CD4-positive, alpha-beta T cell treated with Interleukin-21 for 1 hour (primary cell): ENCODE results near the gene EIPR1.
"Not testable (repeated sequence)": the region's sequence is repeated elsewhere in the genome, so short reads cannot be mapped to it uniquely, and the experiment has no call there.

ENCODE experiments used
- DNase-seq: peaks from one replicate; pipeline ENCODE4 v3.0.0-alpha.2; 2020

Gene EIPR1

GRCh38 chr2:3301001-3301400 lies 76.6 kb downstream of the EIPR1 start:
- DNase-seq: no peak

GRCh38 chr2:3300224-3300995 lies 77.2 kb downstream of the EIPR1 start:
- DNase-seq: no peak

GRCh38 chr2:3299703-3300102 lies 77.9 kb downstream of the EIPR1 start:
- no peak for DNase-seq

DNA sequence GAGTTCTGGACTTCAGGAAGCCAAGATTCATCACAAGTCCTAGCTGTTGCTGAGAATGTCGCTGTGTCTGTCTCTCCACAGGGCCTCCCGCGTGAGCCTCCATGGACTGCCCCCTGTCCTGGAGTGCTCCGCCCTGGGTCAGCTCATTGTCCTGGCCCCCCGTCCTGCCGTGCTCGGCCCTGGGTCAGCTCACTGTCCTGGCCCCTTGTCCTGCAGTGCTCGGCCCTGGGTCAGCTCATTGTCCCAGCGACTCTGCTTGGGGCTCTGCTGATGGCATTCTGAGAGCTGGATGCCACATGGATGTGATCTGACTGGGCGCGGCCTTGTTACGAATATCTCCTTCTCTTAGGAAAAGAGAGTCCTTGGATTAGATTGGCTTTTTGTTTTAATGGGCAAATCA lies 78.5 kb downstream of the EIPR1 start:
- DNase-seq: no peak

GRCh38 chr2:3298191-3298590 lies 79.4 kb downstream of the EIPR1 start:
- no peak for DNase-seq

DNA sequence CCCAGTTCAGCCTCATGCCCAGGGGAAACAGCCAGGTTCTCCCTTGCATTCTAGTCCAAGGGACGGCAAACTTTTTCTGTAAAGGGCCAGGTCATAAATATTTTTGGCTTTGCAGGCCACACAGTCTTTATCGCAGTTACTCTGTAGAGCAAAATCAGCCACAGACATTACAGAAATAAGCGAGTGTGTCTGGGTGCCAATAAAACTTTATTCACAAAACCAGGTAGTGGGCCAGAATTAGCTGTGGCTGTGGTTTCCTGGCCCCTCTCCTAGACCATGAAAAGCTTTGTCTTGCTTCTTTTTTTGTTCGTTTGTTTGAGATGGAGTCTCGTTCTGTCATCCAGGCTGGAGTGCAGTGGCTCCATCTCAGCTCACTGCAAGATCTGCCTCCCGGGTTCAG lies 80.1 kb downstream of the EIPR1 start:
- DNase-seq: no peak

DNA sequence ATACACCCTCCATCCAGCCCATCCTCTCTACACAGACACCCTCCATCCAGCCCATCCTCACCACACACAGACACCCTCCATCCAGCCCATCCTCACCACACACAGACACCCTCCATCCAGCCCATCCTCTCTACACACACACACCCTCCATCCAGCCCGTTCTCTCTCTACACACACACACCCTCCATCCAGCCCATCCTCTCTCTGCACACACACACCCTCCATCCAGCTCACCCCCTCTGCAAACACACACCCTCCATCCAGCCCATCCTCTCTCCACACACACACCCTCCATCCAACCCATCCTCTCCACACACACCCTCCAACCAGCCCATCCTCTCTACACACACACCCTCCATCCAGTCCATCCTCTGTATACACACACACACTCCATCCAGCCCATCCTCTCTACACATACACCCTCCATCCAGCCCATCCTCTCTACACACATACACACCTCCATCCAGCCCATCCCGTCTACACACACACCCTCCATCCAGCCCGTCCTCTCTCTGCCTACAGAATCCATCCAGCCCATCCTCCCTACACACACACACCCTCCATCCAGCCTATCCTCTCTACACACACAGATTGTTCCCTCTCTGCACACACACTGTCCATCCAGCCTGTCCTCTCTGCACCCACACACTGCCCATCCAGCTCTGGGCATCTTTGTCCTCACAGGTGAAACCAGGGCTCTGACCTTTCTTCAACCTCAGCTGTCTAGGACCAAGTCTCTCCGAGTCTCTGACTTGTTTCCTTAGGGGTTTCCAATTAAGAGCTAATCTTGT lies 81.2 kb downstream of the EIPR1 start:
- DNase-seq: no peak

DNA sequence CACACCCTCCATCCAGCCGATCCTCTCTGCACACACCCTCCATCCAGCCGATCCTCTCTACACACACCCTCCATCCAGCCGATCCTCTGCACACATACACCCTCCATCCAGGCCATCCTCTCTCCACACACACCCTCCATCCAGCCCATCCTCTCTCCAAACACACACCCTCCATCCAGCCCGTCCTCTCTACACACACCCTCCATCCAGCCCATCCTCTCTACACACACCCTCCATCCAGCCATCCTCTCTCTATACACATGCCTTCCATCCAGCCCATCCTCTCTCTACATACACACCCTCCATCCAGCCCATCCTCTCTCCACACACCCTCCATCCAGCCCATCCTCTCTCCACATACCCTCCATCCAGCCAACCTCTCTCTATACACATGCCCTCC lies 83.1 kb downstream of the EIPR1 start:
- DNase-seq: no peak

DNA sequence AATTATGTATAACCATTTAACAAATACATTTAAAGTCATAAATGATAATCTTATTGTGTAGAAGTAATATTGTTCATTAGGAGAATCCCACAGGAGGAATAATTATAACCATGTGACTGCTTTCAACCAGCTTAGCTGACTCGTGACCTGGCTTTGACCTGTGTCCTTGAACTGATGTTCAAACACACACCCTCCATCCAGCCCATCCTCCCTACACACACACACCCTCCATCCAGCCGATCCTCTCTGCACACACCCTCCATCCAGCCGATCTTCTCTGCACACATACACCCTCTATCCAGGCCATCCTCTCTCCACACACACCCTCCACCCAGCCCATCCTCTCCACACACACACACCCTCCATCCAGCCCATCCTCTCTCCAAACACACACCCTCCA lies 83.5 kb downstream of the EIPR1 start:
- no peak for DNase-seq

DNA sequence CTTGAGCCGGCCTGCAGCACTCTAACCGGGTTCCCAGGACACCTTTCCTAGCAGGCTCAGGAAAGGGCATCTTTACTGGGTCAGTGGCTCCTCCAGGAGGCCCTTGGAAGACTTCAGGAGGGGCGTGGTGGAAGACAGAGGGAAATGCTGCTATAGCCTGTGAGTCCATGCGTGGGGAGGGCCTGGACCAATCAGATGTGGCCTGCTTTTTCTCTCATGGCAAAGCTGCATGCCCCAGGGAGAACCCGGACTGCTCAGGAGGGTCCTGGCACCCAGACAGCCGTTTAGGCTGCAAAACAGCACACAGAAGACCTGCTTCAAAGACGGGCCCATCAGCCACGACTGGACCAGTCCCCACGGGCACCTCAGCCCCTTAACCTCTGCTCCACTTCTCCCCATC lies 84.4 kb downstream of the EIPR1 start:
- no peak for DNase-seq

- DNase-seq: no peak
Observed at GRCh38 chr2:3292416-3292815, 85.2 kb downstream of the EIPR1 start.

- DNase-seq: no peak
Observed at GRCh38 chr2:3291750-3292149, 85.9 kb downstream of the EIPR1 start.

DNA sequence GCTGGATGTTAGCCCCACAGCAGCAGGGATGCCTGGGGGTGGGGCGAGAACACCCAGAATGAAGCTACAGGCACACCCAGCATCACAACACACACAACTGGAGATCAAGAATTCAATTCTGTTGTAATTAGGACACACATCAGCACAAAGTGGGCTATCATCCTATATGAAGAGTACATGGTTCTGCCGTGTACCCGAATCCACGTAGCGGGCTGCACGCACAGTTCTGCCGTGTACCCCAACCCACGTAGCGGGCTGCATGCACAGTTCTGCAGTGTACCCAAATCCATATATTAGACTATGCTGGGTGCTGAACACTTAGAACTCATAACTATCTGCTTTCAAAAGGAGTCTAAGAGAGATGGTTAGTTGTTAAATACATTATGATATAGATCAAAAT lies 86.5 kb downstream of the EIPR1 start:
- DNase-seq: no peak

DNA sequence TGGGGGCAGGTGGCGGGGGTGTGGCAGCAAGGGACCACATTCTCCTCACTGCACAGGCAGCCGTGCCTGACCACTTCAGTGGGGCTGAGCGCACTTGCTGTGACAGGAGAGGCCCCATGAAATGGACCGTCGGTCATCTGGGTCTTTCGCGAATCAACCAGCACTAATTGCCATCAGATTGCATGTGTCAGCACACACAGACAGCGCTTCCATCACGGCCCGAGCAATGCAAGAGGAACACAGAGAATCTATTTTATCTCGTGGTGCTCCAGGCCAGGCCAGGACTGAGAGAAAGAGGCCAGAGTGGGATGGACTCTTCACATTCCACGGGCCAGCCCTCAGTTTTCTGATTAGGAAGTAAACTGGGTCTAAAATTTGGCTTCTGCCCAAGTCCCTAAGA lies 87.0 kb downstream of the EIPR1 start:
- no peak for DNase-seq

DNA sequence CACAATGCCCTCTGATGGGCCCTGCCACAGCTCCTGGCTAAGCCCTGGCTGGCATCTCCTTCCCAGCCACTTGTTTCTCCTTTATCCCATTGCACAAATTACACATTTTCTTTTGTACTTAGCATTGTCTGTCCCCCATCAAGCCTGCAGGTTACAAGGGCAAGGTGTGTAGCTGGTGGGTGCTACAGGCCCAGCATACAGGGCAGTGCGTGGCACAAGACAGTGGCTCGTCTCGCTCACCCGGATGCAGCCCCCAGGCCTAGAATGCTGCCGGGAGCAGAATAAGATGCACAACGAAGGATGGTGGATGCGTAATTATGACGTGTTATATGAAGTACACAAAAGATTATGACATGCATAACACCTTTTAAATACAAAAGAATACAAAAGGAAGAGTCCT lies 87.6 kb downstream of the EIPR1 start:
- DNase-seq: no peak

GRCh38 chr2:3289526-3289925 lies 88.1 kb downstream of the EIPR1 start:
- DNase-seq: no peak

GRCh38 chr2:3289171-3289515 lies 88.5 kb downstream of the EIPR1 start:
- DNase-seq: no peak

GRCh38 chr2:3288470-3289170 lies 89.0 kb downstream of the EIPR1 start:
- DNase-seq: no peak

- DNase-seq: no peak
Observed at GRCh38 chr2:3287896-3288295, 89.7 kb downstream of the EIPR1 start.

GRCh38 chr2:3286646-3287036 lies 91.0 kb downstream of the EIPR1 start:
- DNase-seq: not testable (repeated sequence)

- DNase-seq: no peak
Observed at GRCh38 chr2:3285901-3286645, 91.5 kb downstream of the EIPR1 start.

DNA sequence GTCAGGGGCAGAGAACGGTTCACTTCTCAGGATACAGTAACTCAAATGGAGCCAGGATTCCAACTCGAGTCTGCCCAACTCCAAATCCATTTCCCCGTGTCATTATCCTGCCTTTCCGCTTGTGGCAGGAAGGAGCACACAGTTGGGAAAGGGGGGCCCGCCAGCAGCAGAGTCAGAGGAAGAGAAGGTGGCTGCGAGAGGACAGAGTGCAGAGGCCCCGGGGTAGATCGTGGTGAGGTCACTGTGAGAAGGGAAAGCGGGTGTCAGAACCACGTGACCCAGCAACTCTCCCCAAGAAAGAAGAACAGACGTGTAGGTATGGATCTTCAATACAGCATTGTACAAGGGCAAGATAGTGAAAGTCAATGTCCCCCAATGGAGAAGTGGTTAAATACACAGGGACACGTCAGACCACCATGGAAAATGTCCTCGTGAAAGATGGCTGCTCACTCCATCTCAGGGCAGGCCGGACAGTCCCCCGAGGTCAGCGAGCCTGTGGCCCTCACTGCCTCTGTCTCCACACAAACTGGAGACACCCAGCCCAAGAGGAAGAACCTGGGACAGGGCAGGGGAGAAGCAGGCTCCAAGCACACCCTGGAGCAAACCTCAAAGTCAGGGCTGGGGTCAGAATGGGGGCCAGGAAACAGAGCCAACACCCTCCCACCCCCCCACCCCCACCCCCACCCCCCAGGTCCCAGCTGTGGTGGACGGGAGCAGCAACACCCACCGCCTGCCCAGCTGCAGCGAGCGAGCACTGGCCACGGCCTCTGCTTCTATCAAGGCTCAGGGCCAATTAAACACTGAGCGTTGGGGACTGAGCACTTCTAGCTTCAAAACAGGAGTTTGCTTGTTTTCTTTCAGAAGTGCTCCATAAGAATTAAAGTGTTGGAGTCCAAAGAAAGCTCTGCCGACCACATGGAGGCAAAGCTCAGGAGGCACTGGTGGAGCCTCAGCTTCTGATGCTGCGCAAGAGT lies 92.7 kb downstream of the EIPR1 start:
- DNase-seq: no peak
